ENCODE data around the gene ECSIT.

- TF ChIP-seq, protein P1, sequence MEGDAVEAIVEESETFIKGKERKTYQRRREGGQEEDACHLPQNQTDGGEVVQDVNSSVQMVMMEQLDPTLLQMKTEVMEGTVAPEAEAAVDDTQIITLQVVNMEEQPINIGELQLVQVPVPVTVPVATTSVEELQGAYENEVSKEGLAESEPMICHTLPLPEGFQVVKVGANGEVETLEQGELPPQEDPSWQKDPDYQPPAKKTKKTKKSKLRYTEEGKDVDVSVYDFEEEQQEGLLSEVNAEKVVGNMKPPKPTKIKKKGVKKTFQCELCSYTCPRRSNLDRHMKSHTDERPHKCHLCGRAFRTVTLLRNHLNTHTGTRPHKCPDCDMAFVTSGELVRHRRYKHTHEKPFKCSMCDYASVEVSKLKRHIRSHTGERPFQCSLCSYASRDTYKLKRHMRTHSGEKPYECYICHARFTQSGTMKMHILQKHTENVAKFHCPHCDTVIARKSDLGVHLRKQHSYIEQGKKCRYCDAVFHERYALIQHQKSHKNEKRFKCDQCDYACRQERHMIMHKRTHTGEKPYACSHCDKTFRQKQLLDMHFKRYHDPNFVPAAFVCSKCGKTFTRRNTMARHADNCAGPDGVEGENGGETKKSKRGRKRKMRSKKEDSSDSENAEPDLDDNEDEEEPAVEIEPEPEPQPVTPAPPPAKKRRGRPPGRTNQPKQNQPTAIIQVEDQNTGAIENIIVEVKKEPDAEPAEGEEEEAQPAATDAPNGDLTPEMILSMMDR (IDR thresholded peaks at IDR 0.05), result peak; percentile 37 to 54 (median 50)
- TF ChIP-seq POLR2A (IDR thresholded peaks at IDR 0.05), result no peak
These were observed 32.4 kb downstream of the ECSIT start for GRCh38 chr19:11496391-11497163.
